Transverse colon (tissue), 3 donors: ENCODE results near the gene ATL2.

ENCODE experiments used
- POLR2A ChIP-seq: fragments of 450-650 bp; IDR thresholded peaks from one replicate; pipeline ENCODE4 v1.6.1; 2016; ENCODE audit warnings: antibody characterized with exemption, mild to moderate bottlenecking, moderate library complexity
- TF ChIP-seq, protein P1 (sequence below), 5 experiments: fragments of 200-600 bp in 3 of 5; fragments of 450-650 bp in 2 of 5; sonication (generic) in 3 of 5; IDR thresholded peaks; 1 replicate in 2 of 5; 2 replicates in 3 of 5; pipeline ENCODE4 v1.5.1; 2016 to 2017; ENCODE audit warnings: antibody characterized with exemption in 5 of 5, inconsistent platforms in 3 of 5, mild to moderate bottlenecking in 2 of 5, moderate library complexity in 1 of 5

DNA sequence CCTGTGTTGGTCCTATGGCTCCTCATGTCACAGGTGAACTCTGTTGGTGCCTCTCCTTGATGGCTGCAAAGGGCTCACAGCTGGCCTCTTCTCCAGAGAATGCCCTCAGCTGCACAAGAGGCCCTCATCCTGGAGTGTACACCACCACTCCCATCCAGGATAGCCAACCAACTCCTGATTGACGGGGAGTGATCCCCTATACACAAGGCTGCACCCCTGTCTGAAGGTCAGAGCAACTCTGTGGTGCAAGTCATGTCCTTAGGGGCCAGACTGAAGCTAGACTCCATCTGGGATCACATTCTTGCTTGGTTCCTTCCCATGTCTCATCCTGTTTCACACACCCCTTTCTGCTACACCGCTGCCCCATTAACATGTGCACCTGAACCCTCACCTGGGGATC is 41.7 kb upstream of the ATL2 start:
- TF ChIP-seq, protein P1, sequence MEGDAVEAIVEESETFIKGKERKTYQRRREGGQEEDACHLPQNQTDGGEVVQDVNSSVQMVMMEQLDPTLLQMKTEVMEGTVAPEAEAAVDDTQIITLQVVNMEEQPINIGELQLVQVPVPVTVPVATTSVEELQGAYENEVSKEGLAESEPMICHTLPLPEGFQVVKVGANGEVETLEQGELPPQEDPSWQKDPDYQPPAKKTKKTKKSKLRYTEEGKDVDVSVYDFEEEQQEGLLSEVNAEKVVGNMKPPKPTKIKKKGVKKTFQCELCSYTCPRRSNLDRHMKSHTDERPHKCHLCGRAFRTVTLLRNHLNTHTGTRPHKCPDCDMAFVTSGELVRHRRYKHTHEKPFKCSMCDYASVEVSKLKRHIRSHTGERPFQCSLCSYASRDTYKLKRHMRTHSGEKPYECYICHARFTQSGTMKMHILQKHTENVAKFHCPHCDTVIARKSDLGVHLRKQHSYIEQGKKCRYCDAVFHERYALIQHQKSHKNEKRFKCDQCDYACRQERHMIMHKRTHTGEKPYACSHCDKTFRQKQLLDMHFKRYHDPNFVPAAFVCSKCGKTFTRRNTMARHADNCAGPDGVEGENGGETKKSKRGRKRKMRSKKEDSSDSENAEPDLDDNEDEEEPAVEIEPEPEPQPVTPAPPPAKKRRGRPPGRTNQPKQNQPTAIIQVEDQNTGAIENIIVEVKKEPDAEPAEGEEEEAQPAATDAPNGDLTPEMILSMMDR (IDR thresholded peaks at IDR 0.05) = no peak
- TF ChIP-seq POLR2A = no peak
